Gastrocnemius medialis (tissue), 4 donors: ENCODE results near the gene AZIN2.

Experiments
- CTCF ChIP-seq, 5 experiments: fragments of 450-650 bp in 3 of 5; fragments of 200-600 bp in 2 of 5; sonication (generic) in 2 of 5; IDR thresholded peaks in 4 of 5; conservative IDR thresholded peaks in 1 of 5; 1 replicate in 4 of 5; 2 replicates in 1 of 5; pipeline ENCODE4 v1.5.1; 2016 to 2019; ENCODE audit warnings: antibody characterized with exemption in 5 of 5, mild to moderate bottlenecking in 3 of 5, moderate library complexity in 3 of 5
- POLR2A ChIP-seq, 2 donors: fragments of 450-650 bp; IDR thresholded peaks; one replicate each; pipeline ENCODE4 v1.6.1; 2017; ENCODE audit warnings: antibody characterized with exemption in 2 of 2, mild to moderate bottlenecking in 2 of 2, moderate library complexity in 2 of 2

- TF ChIP-seq CTCF (IDR thresholded peaks at IDR 0.05 in 4 of 5, conservative IDR thresholded peaks at IDR 0.05 in 1 of 5) (no peak), POLR2A (IDR thresholded peaks at IDR 0.05) (no peak)
Measured at GRCh38 chr1:33118274-33118673, 37.3 kb downstream of the AZIN2 start.
